ENCODE results near the gene NAMPT.

NAMPT gene

DNA sequence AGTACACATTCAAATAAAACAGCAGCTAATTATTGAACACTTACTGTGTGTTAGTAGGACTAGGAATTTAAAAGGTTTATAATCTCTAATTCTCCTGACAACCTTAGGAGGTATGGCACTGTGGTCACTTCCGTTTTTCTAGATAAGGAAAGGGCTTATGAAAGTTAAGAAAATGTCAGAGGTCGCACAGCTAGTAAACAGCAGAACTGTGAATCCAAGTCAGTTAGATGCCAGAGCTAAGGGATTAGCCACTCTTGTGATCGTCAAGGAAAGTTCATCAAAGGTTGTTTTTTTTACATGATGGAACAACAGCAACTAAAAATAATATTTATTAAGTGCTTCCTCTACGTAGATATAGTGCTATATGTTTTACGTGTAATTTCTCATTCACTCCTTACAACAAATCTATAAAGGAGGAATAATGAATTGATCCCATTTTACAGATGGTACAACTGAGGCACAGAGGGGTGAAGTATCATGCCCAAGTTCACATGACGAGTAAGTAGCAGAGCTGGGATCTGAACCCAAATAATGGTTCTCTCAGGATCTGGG lies 84.9 kb downstream of the NAMPT start:
- Histone ChIP-seq H3K9me3 (ENCODE audit: control insufficient read depth in 2 of 2, low read length in 2 of 2) (no peaks in the 10 kb centered on the region), H3K36me3 (ENCODE audit: control insufficient read depth in 2 of 2, insufficient read depth in 2 of 2, low read length in 2 of 2) (no peaks in the 10 kb centered on the region), H3K27me3 (ENCODE audit: control insufficient read depth in 2 of 2, insufficient read depth in 2 of 2, low read length in 2 of 2) (no peaks in the 10 kb centered on the region), H3K4me1 (ENCODE audit: control insufficient read depth in 2 of 2, insufficient read depth in 2 of 2, low read length in 2 of 2) (no peaks in the 10 kb centered on the region), H3K4me3 (ENCODE audit: low read length in 2 of 2) (no peak overlapping the region), H3K9ac (ENCODE audit: low read depth in 1 of 2, low read length in 2 of 2) (no peak overlapping the region), H3K27ac (ENCODE audit: low read depth in 2 of 2, low read length in 2 of 2) (no peak overlapping the region)

DNA sequence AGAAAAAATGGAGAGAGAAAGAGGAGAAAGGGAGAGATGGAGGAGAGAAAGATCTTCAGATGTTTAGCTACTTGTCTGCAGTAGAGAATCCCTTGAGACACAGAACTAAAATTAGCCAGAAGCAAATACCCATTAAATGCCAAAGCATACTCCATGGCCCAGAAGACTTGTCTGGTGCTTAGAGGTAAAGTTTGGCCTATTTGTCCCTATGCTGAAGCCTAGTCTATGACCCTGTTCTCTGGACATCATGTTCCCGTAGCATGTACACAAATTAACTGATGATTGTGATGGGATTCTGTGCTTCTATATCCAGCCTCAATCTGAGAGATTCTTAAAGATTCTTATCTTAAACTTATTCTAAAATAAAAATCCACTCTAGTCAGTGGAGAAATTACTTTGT lies 85.8 kb downstream of the NAMPT start:
- no peak overlapping the region for H3K4me3 ChIP-seq (ENCODE audit: low read length in 2 of 2)
- no peaks in the 10 kb centered on the region for H3K27me3 ChIP-seq (ENCODE audit: control insufficient read depth in 2 of 2, insufficient read depth in 2 of 2, low read length in 2 of 2)
- no peak overlapping the region for H3K27ac ChIP-seq (ENCODE audit: low read depth in 2 of 2, low read length in 2 of 2)
- no peaks in the 10 kb centered on the region for H3K36me3 ChIP-seq (ENCODE audit: control insufficient read depth in 2 of 2, insufficient read depth in 2 of 2, low read length in 2 of 2)
- no peaks in the 10 kb centered on the region for H3K4me1 ChIP-seq (ENCODE audit: control insufficient read depth in 2 of 2, insufficient read depth in 2 of 2, low read length in 2 of 2)
- no peak overlapping the region for H3K9ac ChIP-seq (ENCODE audit: low read depth in 1 of 2, low read length in 2 of 2)
- no peaks in the 10 kb centered on the region for H3K9me3 ChIP-seq (ENCODE audit: control insufficient read depth in 2 of 2, low read length in 2 of 2)
